Effector memory CD4-positive, alpha-beta T cell (primary cell): ENCODE data around the gene GRID2.

Experiments used
- DNase-seq, 3 donors: peaks; one replicate each; pipeline ENCODE4 v3.0.0-alpha.2; 2020
- H3K27ac ChIP-seq: 2 replicates; pipeline ENCODE4 v1.7.0; 2013; ENCODE audit warnings: mild to moderate bottlenecking, low read length, moderate library complexity; ENCODE audit not compliant: insufficient read depth, poor library complexity, severe bottlenecking
- H3K27me3 ChIP-seq: replicated peaks from 2 replicates; pipeline ENCODE4 v1.7.0; 2013; ENCODE audit warnings: mild to moderate bottlenecking, low read length; ENCODE audit not compliant: insufficient read depth, control insufficient read depth, poor library complexity, severe bottlenecking
- H3K36me3 ChIP-seq: 2 replicates; pipeline ENCODE4 v1.7.0; 2013; ENCODE audit warnings: mild to moderate bottlenecking, low read length, moderate library complexity; ENCODE audit not compliant: control insufficient read depth, insufficient read depth
- H3K4me1 ChIP-seq: 2 replicates; pipeline ENCODE4 v1.7.0; 2013; ENCODE audit warnings: low read length, mild to moderate bottlenecking; ENCODE audit not compliant: control insufficient read depth, insufficient read depth, poor library complexity, severe bottlenecking
- H3K4me3 ChIP-seq: 2 replicates; pipeline ENCODE4 v1.7.0; 2013; ENCODE audit warnings: low read length, low read depth, mild to moderate bottlenecking; ENCODE audit not compliant: insufficient read depth, poor library complexity, severe bottlenecking
- H3K9me3 ChIP-seq: 2 replicates; pipeline ENCODE4 v1.7.0; 2013; ENCODE audit warnings: mild to moderate bottlenecking, low read length, moderate library complexity; ENCODE audit not compliant: control insufficient read depth

GRID2 gene

GRCh38 chr4:92636038-92636806 lies 332.5 kb downstream of the GRID2 start:
- H3K27me3 ChIP-seq = no peaks in the 10 kb centered on the region
- no peak overlapping the region for H3K27ac ChIP-seq
- no peaks in the 10 kb centered on the region for H3K9me3 ChIP-seq
- H3K4me1 ChIP-seq = no peaks in the 10 kb centered on the region
- no peak overlapping the region for H3K4me3 ChIP-seq
- H3K36me3 ChIP-seq = no peaks in the 10 kb centered on the region
- DNase-seq = no peak

DNA sequence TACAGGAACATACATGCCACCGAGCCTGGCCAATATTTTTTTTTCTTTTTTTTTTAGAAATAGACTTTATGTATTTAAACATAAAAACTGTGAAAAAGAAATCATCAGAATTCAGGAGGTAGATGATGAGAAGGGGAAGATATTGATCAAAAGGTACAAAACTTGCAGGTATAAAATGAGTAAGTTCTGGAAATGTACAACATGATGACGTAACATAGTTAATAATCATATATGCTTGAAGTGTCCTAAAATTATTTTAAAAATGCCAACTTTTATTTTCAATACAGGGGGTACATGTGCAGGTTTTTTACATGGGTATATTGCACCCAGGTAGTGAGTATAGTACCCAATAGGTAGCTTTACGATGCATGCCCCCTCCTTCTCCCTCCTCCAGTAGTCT lies 337.6 kb downstream of the GRID2 start:
- Histone ChIP-seq H3K36me3 (no peaks in the 10 kb centered on the region), H3K27ac (no peak overlapping the region), H3K4me1 (no peaks in the 10 kb centered on the region), H3K4me3 (no peak overlapping the region), H3K9me3 (no peaks in the 10 kb centered on the region), H3K27me3 (no peaks in the 10 kb centered on the region)
- DNase-seq = no peak

- H3K4me3 ChIP-seq = no peak overlapping the region
- DNase-seq = no peak
Measured at GRCh38 chr4:92646826-92647225, 343.1 kb downstream of the GRID2 start.

DNA sequence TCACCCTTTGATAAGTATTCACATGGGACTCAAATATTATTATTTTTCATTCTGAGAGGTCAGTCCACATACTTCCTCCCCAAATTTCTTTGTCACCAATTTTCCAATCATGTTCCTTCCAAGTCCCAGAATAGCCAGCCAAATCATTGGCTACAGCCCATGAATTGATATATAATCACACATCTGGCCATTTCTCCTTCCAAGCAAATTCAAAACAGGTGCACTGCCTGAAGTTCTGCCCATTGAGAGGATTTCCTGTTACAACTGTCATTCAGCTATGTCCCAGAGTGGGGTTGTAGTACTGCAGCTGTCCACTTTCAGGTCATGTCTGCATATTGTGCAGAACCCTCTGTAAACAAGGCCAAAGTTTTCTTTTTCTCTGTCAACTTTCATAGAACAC lies 347.8 kb downstream of the GRID2 start:
- Histone ChIP-seq H3K36me3 (no peaks in the 10 kb centered on the region), H3K27ac (no peak overlapping the region), H3K9me3 (no peaks in the 10 kb centered on the region), H3K27me3 (no peaks in the 10 kb centered on the region), H3K4me3 (no peak overlapping the region), H3K4me1 (no peaks in the 10 kb centered on the region)
- DNase-seq = no peak

More at GRCh38 chr4:92646826-92647225, 343.1 kb downstream of the GRID2 start:
- Histone ChIP-seq H3K27ac (no peak overlapping the region), H3K27me3 (no peaks in the 10 kb centered on the region), H3K4me1 (no peaks in the 10 kb centered on the region), H3K9me3 (no peaks in the 10 kb centered on the region), H3K36me3 (no peaks in the 10 kb centered on the region)

DNA sequence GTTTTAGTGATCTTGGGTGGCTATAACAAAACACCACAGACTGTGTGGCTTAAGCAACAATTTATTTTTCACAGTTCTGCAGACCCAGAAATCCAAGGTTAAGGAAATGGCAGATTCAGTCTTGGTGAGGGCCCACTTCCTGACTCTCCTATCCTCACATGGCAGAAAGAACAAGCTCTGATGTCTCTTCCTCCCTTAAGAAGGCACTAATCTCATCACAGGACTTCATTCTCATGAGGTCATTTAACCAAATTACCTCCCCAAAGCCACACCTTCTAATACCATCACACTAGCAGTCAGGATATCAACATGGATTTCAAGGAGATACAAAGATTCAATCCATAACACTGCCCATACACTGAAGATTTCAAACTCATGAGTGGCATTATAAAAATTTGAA lies 350.3 kb downstream of the GRID2 start:
- no peak for DNase-seq
- H3K27ac ChIP-seq = no peak overlapping the region
- no peaks in the 10 kb centered on the region for H3K4me1 ChIP-seq
- H3K27me3 ChIP-seq = no peaks in the 10 kb centered on the region
- H3K4me3 ChIP-seq = no peak overlapping the region
- H3K9me3 ChIP-seq = no peaks in the 10 kb centered on the region
- H3K36me3 ChIP-seq = no peaks in the 10 kb centered on the region

GRCh38 chr4:92657695-92658094 lies 353.9 kb downstream of the GRID2 start:
- Histone ChIP-seq H3K27me3 (no peaks in the 10 kb centered on the region), H3K4me1 (no peaks in the 10 kb centered on the region), H3K27ac (no peak overlapping the region), H3K36me3 (no peaks in the 10 kb centered on the region), H3K9me3 (no peaks in the 10 kb centered on the region), H3K4me3 (no peak overlapping the region)
- DNase-seq = no peak

- H3K4me3 ChIP-seq = no peak overlapping the region
- no peaks in the 10 kb centered on the region for H3K9me3 ChIP-seq
- H3K27me3 ChIP-seq = no peaks in the 10 kb centered on the region
- no peaks in the 10 kb centered on the region for H3K36me3 ChIP-seq
- no peaks in the 10 kb centered on the region for H3K4me1 ChIP-seq
- H3K27ac ChIP-seq = no peak overlapping the region
- no peak for DNase-seq
Measured at GRCh38 chr4:92658318-92658717, 354.6 kb downstream of the GRID2 start.

- Histone ChIP-seq H3K9me3 (no peaks in the 10 kb centered on the region), H3K27me3 (no peaks in the 10 kb centered on the region), H3K36me3 (no peaks in the 10 kb centered on the region), H3K4me3 (no peak overlapping the region), H3K4me1 (no peaks in the 10 kb centered on the region), H3K27ac (no peak overlapping the region)
- no peak for DNase-seq
Measured at GRCh38 chr4:92677805-92678204, 374.0 kb downstream of the GRID2 start.

DNA sequence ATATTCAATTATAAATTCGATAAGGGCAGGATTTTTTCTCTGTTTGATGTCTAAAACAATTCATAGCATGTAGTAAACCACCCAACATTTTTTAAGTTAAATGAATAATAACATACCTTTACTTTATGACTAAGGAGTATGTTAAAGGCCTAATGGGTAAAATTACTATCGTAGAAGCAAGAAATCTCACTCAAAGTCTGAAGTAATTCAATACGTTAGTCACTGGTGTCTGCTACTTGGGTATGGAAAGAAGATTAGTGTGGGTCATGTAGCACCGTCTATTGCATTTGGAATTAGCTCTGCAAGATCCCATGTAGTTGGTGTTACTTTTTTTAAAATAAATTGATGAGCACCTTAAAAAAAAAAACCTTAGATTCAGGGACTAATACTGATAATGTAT lies 374.5 kb downstream of the GRID2 start:
- no peaks in the 10 kb centered on the region for H3K36me3 ChIP-seq
- H3K9me3 ChIP-seq = no peaks in the 10 kb centered on the region
- H3K4me3 ChIP-seq = no peak overlapping the region
- no peak for DNase-seq
- no peaks in the 10 kb centered on the region for H3K4me1 ChIP-seq
- no peaks in the 10 kb centered on the region for H3K27me3 ChIP-seq
- no peak overlapping the region for H3K27ac ChIP-seq

GRCh38 chr4:92679149-92679548 lies 375.4 kb downstream of the GRID2 start:
- no peaks in the 10 kb centered on the region for H3K9me3 ChIP-seq
- no peak for DNase-seq
- H3K4me3 ChIP-seq = no peak overlapping the region
- H3K36me3 ChIP-seq = no peaks in the 10 kb centered on the region
- no peaks in the 10 kb centered on the region for H3K4me1 ChIP-seq
- no peaks in the 10 kb centered on the region for H3K27me3 ChIP-seq
- no peak overlapping the region for H3K27ac ChIP-seq
